ENCODE results near the gene PARN.
"Not testable (repeated sequence)": the region's sequence is repeated elsewhere in the genome, so short reads cannot be mapped to it uniquely, and the experiment has no call there.

Gene PARN

GRCh38 chr16:14434860-14435259 is 195.2 kb downstream of the PARN start:
- DNase-seq (ENCODE audit: insufficient read length) = no peak
- TF ChIP-seq POLR2AphosphoS5 (IDR thresholded peaks at IDR 0.05; ENCODE audit: low read depth, low read length) (no peak), TAF1 (IDR thresholded peaks at IDR 0.05; ENCODE audit: borderline replicate concordance, low read depth, low read length) (no peak), POLR2A (IDR thresholded peaks at IDR 0.05; ENCODE audit: low read depth, low read length) (no peak)
- no peak for FAIRE-seq

GRCh38 chr16:14428971-14429637 is 201.0 kb downstream of the PARN start:
- not testable (repeated sequence) for DNase-seq (ENCODE audit: insufficient read length); FAIRE-seq

- FAIRE-seq (no peak), DNase-seq (ENCODE audit: insufficient read length) (no peak)
- TF ChIP-seq POLR2AphosphoS5 (IDR thresholded peaks at IDR 0.05; ENCODE audit: low read depth, low read length) = no peak
- TF ChIP-seq POLR2A (IDR thresholded peaks at IDR 0.05; ENCODE audit: low read depth, low read length) = no peak
- no peak for TF ChIP-seq TAF1 (IDR thresholded peaks at IDR 0.05; ENCODE audit: borderline replicate concordance, low read depth, low read length)
Measured at GRCh38 chr16:14428043-14428442, 202.0 kb downstream of the PARN start.

- TF ChIP-seq TAF1 (IDR thresholded peaks at IDR 0.05; ENCODE audit: borderline replicate concordance, low read depth, low read length) (no peak), POLR2A (IDR thresholded peaks at IDR 0.05; ENCODE audit: low read depth, low read length) (no peak), POLR2AphosphoS5 (IDR thresholded peaks at IDR 0.05; ENCODE audit: low read depth, low read length) (no peak)
- DNase-seq (ENCODE audit: insufficient read length) (no peak), FAIRE-seq (no peak)
Measured at GRCh38 chr16:14427371-14427948, 202.6 kb downstream of the PARN start.

GRCh38 chr16:14424595-14424994 is 205.5 kb downstream of the PARN start:
- FAIRE-seq (no peak), DNase-seq (ENCODE audit: insufficient read length) (no peak)
- TF ChIP-seq TAF1 (IDR thresholded peaks at IDR 0.05; ENCODE audit: borderline replicate concordance, low read depth, low read length) = no peak
- TF ChIP-seq POLR2AphosphoS5 (IDR thresholded peaks at IDR 0.05; ENCODE audit: low read depth, low read length) = no peak
- no peak for TF ChIP-seq POLR2A (IDR thresholded peaks at IDR 0.05; ENCODE audit: low read depth, low read length)

- DNase-seq (ENCODE audit: insufficient read length) (no peak), FAIRE-seq (no peak)
- TF ChIP-seq TAF1 (IDR thresholded peaks at IDR 0.05; ENCODE audit: borderline replicate concordance, low read depth, low read length) (no peak), POLR2A (IDR thresholded peaks at IDR 0.05; ENCODE audit: low read depth, low read length) (no peak), POLR2AphosphoS5 (IDR thresholded peaks at IDR 0.05; ENCODE audit: low read depth, low read length) (no peak)
Measured at GRCh38 chr16:14423344-14423743, 206.7 kb downstream of the PARN start.

- FAIRE-seq (no peak), DNase-seq (ENCODE audit: insufficient read length) (no peak)
- no peak for TF ChIP-seq POLR2AphosphoS5 (IDR thresholded peaks at IDR 0.05; ENCODE audit: low read depth, low read length)
- no peak for TF ChIP-seq TAF1 (IDR thresholded peaks at IDR 0.05; ENCODE audit: borderline replicate concordance, low read depth, low read length)
- TF ChIP-seq POLR2A (IDR thresholded peaks at IDR 0.05; ENCODE audit: low read depth, low read length) = no peak
Measured at GRCh38 chr16:14420721-14421488, 209.2 kb downstream of the PARN start.

GRCh38 chr16:14420243-14420642 is 209.8 kb downstream of the PARN start:
- FAIRE-seq = not testable (repeated sequence)

GRCh38 chr16:14419817-14420216 is 210.2 kb downstream of the PARN start:
- DNase-seq (ENCODE audit: insufficient read length) (no peak), FAIRE-seq (no peak)

More at GRCh38 chr16:14420243-14420642, 209.8 kb downstream of the PARN start:
- DNase-seq (ENCODE audit: insufficient read length) = not testable (repeated sequence)

GRCh38 chr16:14418795-14419225 is 211.2 kb downstream of the PARN start:
- TF ChIP-seq POLR2A (IDR thresholded peaks at IDR 0.05; ENCODE audit: low read depth, low read length) = no peak
- TF ChIP-seq TAF1 (IDR thresholded peaks at IDR 0.05; ENCODE audit: borderline replicate concordance, low read depth, low read length) = no peak
- TF ChIP-seq POLR2AphosphoS5 (IDR thresholded peaks at IDR 0.05; ENCODE audit: low read depth, low read length) = no peak
- FAIRE-seq (no peak), DNase-seq (ENCODE audit: insufficient read length) (no peak)

More at GRCh38 chr16:14419817-14420216, 210.2 kb downstream of the PARN start:
- TF ChIP-seq POLR2AphosphoS5 (IDR thresholded peaks at IDR 0.05; ENCODE audit: low read depth, low read length) = no peak
- TF ChIP-seq POLR2A (IDR thresholded peaks at IDR 0.05; ENCODE audit: low read depth, low read length) = no peak
- TF ChIP-seq TAF1 (IDR thresholded peaks at IDR 0.05; ENCODE audit: borderline replicate concordance, low read depth, low read length) = no peak

GRCh38 chr16:14416184-14416583 is 213.9 kb downstream of the PARN start:
- FAIRE-seq (no peak), DNase-seq (ENCODE audit: insufficient read length) (no peak)
- no peak for TF ChIP-seq TAF1 (IDR thresholded peaks at IDR 0.05; ENCODE audit: borderline replicate concordance, low read depth, low read length)
- no peak for TF ChIP-seq POLR2A (IDR thresholded peaks at IDR 0.05; ENCODE audit: low read depth, low read length)
- TF ChIP-seq POLR2AphosphoS5 (IDR thresholded peaks at IDR 0.05; ENCODE audit: low read depth, low read length) = no peak

GRCh38 chr16:14415291-14415690 is 214.8 kb downstream of the PARN start:
- FAIRE-seq (no peak), DNase-seq (ENCODE audit: insufficient read length) (no peak)
- TF ChIP-seq POLR2AphosphoS5 (IDR thresholded peaks at IDR 0.05; ENCODE audit: low read depth, low read length) (no peak), POLR2A (IDR thresholded peaks at IDR 0.05; ENCODE audit: low read depth, low read length) (no peak), TAF1 (IDR thresholded peaks at IDR 0.05; ENCODE audit: borderline replicate concordance, low read depth, low read length) (no peak)
